GM13977 (cell line): ENCODE measurements around the gene SLC16A1.
A peak's percentile ranks its signal among the peaks of the same experiment; 100 is the strongest.

ENCODE experiments used
- DNase-seq: peaks from one replicate; pipeline ENCODE4 v3.0.0; 2012; ENCODE audit warnings: low spot score
- in situ Hi-C: fragments of 300-500 bp; cut with MboI; formaldehyde crosslinking; loops from one replicate; pipeline ENCODE4 v1.12.0; 2022; ENCODE audit warnings: low sequenced_read_pairs, low pct_unique_long_range_greater_than_20kb, mixed read lengths, inconsistent platforms; ENCODE audit not compliant: unreplicated experiment
- TF ChIP-seq, protein P1 (sequence below): IDR thresholded peaks from 2 replicates; pipeline ENCODE4 v1.5.1; 2012; ENCODE audit warnings: mild to moderate bottlenecking, control low read depth; ENCODE audit not compliant: insufficient read depth; ENCODE audit errors: extremely low read depth, missing control alignments

Gene SLC16A1

DNA sequence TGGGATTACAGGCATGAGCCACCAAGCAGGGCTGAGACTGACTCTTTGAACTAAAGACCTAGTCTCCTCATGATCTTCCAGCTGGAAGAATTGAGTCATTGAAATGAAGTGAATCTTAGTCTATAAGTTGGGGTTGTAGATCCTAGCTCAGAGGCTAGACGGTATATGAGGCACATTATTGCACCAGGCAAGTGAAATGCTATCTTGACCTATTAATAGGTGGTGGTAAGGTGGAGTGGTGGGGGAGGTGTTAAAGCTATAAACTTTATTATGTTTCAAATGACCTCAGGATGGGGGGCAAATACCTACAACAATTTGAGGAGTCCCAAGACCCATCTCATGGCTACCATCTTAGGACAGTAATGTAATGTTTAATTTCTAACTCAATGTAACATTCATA is 36.8 kb upstream of the SLC16A1 start:
- DNase-seq: no peak
- in situ Hi-C loops: no loop called here
- TF ChIP-seq, protein P1, sequence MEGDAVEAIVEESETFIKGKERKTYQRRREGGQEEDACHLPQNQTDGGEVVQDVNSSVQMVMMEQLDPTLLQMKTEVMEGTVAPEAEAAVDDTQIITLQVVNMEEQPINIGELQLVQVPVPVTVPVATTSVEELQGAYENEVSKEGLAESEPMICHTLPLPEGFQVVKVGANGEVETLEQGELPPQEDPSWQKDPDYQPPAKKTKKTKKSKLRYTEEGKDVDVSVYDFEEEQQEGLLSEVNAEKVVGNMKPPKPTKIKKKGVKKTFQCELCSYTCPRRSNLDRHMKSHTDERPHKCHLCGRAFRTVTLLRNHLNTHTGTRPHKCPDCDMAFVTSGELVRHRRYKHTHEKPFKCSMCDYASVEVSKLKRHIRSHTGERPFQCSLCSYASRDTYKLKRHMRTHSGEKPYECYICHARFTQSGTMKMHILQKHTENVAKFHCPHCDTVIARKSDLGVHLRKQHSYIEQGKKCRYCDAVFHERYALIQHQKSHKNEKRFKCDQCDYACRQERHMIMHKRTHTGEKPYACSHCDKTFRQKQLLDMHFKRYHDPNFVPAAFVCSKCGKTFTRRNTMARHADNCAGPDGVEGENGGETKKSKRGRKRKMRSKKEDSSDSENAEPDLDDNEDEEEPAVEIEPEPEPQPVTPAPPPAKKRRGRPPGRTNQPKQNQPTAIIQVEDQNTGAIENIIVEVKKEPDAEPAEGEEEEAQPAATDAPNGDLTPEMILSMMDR: no peak

DNA sequence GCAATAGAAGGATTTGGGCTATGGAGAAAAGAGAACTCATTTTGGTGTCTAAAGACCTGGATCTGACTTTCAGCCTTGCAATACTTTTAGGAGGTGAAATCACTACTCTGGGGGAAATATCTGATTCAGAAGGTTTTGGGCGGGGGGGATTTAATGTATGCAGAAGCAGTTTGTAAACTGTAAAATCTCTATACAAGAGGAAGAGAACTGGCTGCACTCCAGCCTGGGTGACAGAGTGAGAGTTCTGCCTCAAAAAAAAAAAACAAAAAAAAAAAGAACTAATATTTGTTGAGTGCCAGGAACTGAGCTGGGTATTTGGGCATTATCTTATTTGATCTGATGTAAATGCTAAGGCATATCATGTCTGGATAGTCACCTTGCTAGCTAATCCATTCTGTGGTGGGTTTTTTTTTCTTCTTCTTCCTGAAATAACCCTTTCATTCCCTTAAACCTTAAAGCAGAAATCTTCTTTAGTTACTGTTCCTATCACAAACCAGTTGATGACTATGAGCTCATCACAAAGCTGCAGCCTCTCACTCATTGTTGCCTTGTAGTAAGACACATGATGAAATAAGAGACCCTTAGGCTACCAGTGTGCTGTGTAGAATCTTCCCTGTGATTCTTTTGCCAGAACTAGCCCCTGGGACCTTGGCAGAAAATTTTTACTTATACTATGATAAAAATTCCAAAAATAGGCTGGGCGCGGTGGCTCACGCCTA is 35.6 kb upstream of the SLC16A1 start:
- in situ Hi-C loops: no loop called here
- TF ChIP-seq, protein P1: no peak
- DNase-seq: no peak

DNA sequence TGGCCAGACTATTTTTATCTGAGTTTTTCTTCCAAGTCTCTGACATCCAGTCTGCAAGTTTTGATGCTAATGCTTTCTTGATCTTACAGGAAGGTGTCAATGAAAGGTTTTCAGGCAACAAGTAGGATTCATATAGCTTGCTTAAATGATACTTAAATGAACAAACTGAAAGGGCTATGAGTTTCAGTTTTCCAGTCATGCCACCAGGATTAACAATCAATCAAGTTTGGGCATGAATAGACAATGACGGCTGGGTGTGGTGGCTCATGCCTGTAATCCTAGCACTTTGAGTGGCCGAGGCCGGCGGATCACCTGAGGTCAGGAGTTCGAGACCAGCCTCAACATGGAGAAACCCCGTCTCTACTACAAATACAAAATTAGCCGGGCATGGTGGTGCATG is 34.3 kb upstream of the SLC16A1 start:
- no peak for DNase-seq
- TF ChIP-seq, protein P1: no peak
- in situ Hi-C loops: no loop called here

DNA sequence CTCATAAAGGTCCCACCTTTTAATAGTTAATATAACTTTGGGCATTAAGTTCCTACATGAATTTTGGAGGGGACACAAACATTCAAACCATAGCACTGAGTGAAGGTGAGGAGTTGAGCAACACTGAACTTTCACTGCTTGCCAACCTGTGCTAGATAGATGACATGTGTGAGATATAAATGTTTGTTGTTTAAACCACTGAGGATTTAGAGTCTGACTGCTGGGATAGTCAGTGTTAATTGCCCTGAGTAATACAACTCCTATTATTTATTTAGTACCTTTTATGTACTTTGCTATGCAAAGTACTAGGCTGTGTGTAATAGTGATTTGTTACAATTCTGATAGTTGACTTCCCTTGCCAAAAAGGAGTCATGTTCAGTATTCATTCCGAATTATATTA is 32.4 kb upstream of the SLC16A1 start:
- in situ Hi-C loops: no loop called here
- TF ChIP-seq, protein P1: no peak
- no peak for DNase-seq

DNA sequence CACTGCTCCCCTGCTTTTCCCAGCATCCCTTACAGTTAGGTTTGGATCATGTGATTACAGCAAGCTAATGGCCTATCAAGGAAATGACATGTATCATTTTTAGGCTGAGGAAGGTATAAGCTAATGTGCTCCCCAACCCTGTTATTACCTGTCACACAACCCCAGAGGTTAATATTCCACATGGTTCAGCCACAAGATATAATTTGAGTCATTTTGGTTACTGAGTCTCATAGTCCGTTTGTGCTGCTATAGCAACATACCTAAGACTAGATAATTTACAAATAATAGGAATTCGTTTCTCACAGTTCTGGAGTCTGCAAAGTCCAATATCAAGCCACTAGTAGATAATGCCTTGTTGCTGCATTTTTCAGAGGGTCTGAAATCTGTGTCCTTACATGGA is 29.1 kb upstream of the SLC16A1 start:
- TF ChIP-seq, protein P1: no peak
- peak; percentile 22 for DNase-seq

DNA sequence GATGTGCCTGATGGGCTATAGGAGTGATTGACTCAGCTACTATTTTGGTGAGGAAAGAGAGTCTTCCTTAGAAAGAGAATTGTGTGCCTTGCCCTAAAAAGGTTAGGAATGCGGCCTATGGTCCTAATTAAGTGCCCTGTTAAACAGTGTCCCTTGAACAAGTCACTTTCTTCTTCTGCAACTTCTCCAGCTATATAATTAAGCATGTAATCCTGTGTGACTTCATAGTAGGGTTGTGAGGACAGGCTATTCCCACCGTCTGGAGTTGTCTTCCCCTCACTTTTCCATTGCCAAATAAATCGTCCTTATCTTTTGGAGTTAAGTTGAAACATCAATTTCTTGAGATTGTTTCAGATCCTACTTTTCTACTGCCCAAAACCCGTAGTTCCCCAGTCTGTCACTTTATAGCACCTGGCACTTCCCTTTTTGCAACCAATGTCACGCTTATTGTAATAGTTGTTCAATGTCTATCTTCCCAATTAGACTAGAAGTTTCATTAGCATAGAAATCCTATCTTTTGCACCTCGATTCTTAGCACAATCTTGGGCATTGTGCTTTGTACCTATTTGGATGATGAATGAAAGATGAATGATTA is 27.6 kb upstream of the SLC16A1 start:
- in situ Hi-C loops: no loop called here
- DNase-seq: no peak
- TF ChIP-seq, protein P1: no peak

More for the DNA sequence above, 29.1 kb upstream of the SLC16A1 start:
- in situ Hi-C loops: no loop called here
